Adrenal gland (tissue), 12 donors: Measurements from ENCODE around the gene SPC25. TPM values are rescaled to one million over a fixed set of nuclear protein-coding genes. Genes with fewer than 3 reads are reported as not detected.
"Not testable (repeated sequence)": the region's sequence is repeated elsewhere in the genome, so short reads cannot be mapped to it uniquely, and the experiment has no call there.

ENCODE experiments used
- DNase-seq, 7 donors: peaks; one replicate each; pipeline ENCODE4 v3.0.0-alpha.2; 2019 to 2020
- H3K27ac ChIP-seq, 5 donors: fragments of 200-600 bp; sonication (generic) in 4 of 5; 1 replicate in 3 of 5; 2 replicates in 2 of 5; pipeline versions ENCODE4 v1.5.1 to v1.8.0; 2016 to 2020; ENCODE audit warnings: mild to moderate bottlenecking in 1 of 5
- H3K27me3 ChIP-seq: fragments of 200-600 bp; 2 replicates; pipeline ENCODE4 v1.8.0; 2021
- H3K36me3 ChIP-seq, 2 donors: fragments of 200-600 bp; replicated peaks in 1 of 2; 1 replicate in 1 of 2; 2 replicates in 1 of 2; pipeline versions ENCODE4 v1.5.1 to v1.8.0; 2018 to 2022
- H3K4me1 ChIP-seq, 2 donors: fragments of 200-600 bp; replicated peaks in 1 of 2; 1 replicate in 1 of 2; 2 replicates in 1 of 2; pipeline versions ENCODE4 v1.5.1 to v1.8.0; 2018 to 2021
- H3K4me3 ChIP-seq, 4 donors: fragments of 200-600 bp; sonication (generic) in 3 of 4; one replicate each; pipeline ENCODE4 v1.5.1; 2016 to 2018
- H3K9me3 ChIP-seq, 3 donors: fragments of 200-600 bp; sonication (generic) in 1 of 3; replicated peaks in 1 of 3; 1 replicate in 2 of 3; 2 replicates in 1 of 3; pipeline versions ENCODE4 v1.5.1 to v1.8.0; 2016 to 2021
- POLR2A ChIP-seq, 2 donors: fragments of 450-650 bp; IDR thresholded peaks; one replicate each; pipeline ENCODE4 v1.6.1; 2017; ENCODE audit warnings: antibody characterized with exemption in 2 of 2, mild to moderate bottlenecking in 2 of 2, moderate library complexity in 1 of 2
- WGBS, 4 donors: extraction: QIAGEN DNeasy Blood & Tissue Kit in 2 of 4; methylation state at CpG; one replicate each; pipeline versions ENCODE4 v1.1.5 to v1.1.7; 2013 to 2017; 5-methylcytosine and 5-hydroxymethylcytosine counted together
- intact Hi-C, 2 donors: fragments of 100-400 bp; cut with DNase I; formaldehyde crosslinking; loops; one replicate each; pipeline versions ENCODE4 v1.14.1 to v1.15.0; 2022 to 2023
- polyA plus RNA-seq, 3 donors: library from polyadenylated mRNA; stranded (reverse); fragments of 200-250 nt in 2 of 3; fragments of 350-450 nt in 1 of 3; fragmentation: Illumina TruSeq in 1 of 3; extraction: RNeasy Lipid Tissue Mini Kit (QIAGEN cat#74804) in 1 of 3; gene quantifications; one replicate each; pipeline ENCODE4 v1.2.3, GENCODE V29; 2013 to 2014
- total RNA-seq, 9 donors: library from RNA; depleted of rRNA in 4 of 9; stranded (reverse); fragments of >200 nt in 4 of 9; fragments of 120-200 nt in 1 of 9; fragmentation: NEBNext Ultra II Directional in 1 of 9; extraction: Animal tissue kit (Norgen Biotek cat#: 25700) in 1 of 9; gene quantifications; one replicate each; pipeline versions ENCODE4 v1.1.0 to v1.2.4, GENCODE V29; 2013 to 2023
- TF ChIP-seq, protein P1 (sequence below), 6 experiments: fragments of 450-650 bp in 4 of 6; fragments of 200-600 bp in 2 of 6; sonication (generic) in 1 of 6; IDR thresholded peaks; 1 replicate in 5 of 6; 2 replicates in 1 of 6; pipeline versions ENCODE4 v1.5.1 to v1.8.0; 2016 to 2021; ENCODE audit warnings: antibody characterized with exemption in 6 of 6, mild to moderate bottlenecking in 2 of 6, moderate library complexity in 1 of 6
- donor health status: healthy with polysubstance abuse.
- donor health status: Bipolar disorder and iron deficiency.
- donor health status: DM: yes; HTN: yes; CAD: no.
- donor health status: DM: no; HTN: no; CAD: no.
- donor health status: DM: no; HTN: no; CAD: no.
- donor health status: DM: yes; HTN: yes; CAD: no.

The SPC25 gene
- total and polyA plus RNA-seq, 12 donors, result 0.38 to 8.6 (median 1.3) TPM; not detected in 2

GRCh38 chr2:168935810-168936581, 45.8 kb upstream of the SPC25 start:
- TF ChIP-seq, protein P1, sequence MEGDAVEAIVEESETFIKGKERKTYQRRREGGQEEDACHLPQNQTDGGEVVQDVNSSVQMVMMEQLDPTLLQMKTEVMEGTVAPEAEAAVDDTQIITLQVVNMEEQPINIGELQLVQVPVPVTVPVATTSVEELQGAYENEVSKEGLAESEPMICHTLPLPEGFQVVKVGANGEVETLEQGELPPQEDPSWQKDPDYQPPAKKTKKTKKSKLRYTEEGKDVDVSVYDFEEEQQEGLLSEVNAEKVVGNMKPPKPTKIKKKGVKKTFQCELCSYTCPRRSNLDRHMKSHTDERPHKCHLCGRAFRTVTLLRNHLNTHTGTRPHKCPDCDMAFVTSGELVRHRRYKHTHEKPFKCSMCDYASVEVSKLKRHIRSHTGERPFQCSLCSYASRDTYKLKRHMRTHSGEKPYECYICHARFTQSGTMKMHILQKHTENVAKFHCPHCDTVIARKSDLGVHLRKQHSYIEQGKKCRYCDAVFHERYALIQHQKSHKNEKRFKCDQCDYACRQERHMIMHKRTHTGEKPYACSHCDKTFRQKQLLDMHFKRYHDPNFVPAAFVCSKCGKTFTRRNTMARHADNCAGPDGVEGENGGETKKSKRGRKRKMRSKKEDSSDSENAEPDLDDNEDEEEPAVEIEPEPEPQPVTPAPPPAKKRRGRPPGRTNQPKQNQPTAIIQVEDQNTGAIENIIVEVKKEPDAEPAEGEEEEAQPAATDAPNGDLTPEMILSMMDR (IDR thresholded peaks at IDR 0.05), result no peak
- no peak for TF ChIP-seq POLR2A (IDR thresholded peaks at IDR 0.05)
- WGBS, 4 donors, result 75 to 85% (median 79%) methylated on average over 14 of the region's 14 CpGs
- no peaks in the 10 kb centered on the region for H3K9me3 ChIP-seq
- intact Hi-C loops, result no loop called here
- H3K4me3 ChIP-seq, result no peak overlapping the region
- H3K36me3 ChIP-seq, result no peaks in the 10 kb centered on the region
- no peaks in the 10 kb centered on the region for H3K27me3 ChIP-seq
- no peaks in the 10 kb centered on the region for H3K4me1 ChIP-seq
- H3K27ac ChIP-seq, result no peak overlapping the region
- DNase-seq, result no peak

- no peak overlapping the region for H3K4me3 ChIP-seq
- TF ChIP-seq POLR2A (IDR thresholded peaks at IDR 0.05), result no peak
- TF ChIP-seq, protein P1 (IDR thresholded peaks at IDR 0.05), result no peak
- no peak for DNase-seq
- no peaks in the 10 kb centered on the region for H3K4me1 ChIP-seq
- intact Hi-C loops, result no loop called here
- no peaks in the 10 kb centered on the region for H3K36me3 ChIP-seq
- H3K27me3 ChIP-seq, result no peaks in the 10 kb centered on the region
- no peaks in the 10 kb centered on the region for H3K9me3 ChIP-seq
- 87 to 94% (median 92%) methylated on average over 2 of the region's 2 CpGs for WGBS, 4 donors
- H3K27ac ChIP-seq, result no peak overlapping the region
Measured at GRCh38 chr2:168934826-168935225, 44.6 kb upstream of the SPC25 start.

GRCh38 chr2:168932174-168932573, 41.9 kb upstream of the SPC25 start:
- H3K27ac ChIP-seq, intact Hi-C loops, H3K4me1 ChIP-seq, DNase-seq, H3K36me3 ChIP-seq, H3K27me3 ChIP-seq, H3K9me3 ChIP-seq, H3K4me3 ChIP-seq: not testable (repeated sequence)
- 90 to 94% (median 92%) methylated on average over 4 of the region's 4 CpGs for WGBS, 4 donors

GRCh38 chr2:168930242-168930641, 40.0 kb upstream of the SPC25 start:
- 68 to 79% (median 74%) methylated on average over 1 of the region's 1 CpG for WGBS, 4 donors
- no peaks in the 10 kb centered on the region for H3K9me3 ChIP-seq

More at GRCh38 chr2:168930242-168930641, 40.0 kb upstream of the SPC25 start:
- intact Hi-C loops, result no loop called here
- Histone ChIP-seq H3K4me3 (no peak overlapping the region), H3K4me1 (no peaks in the 10 kb centered on the region), H3K36me3 (no peaks in the 10 kb centered on the region), H3K27ac (no peak overlapping the region), H3K27me3 (no peaks in the 10 kb centered on the region)
- no peak for DNase-seq
- TF ChIP-seq, protein P1 (IDR thresholded peaks at IDR 0.05), result no peak
- no peak for TF ChIP-seq POLR2A (IDR thresholded peaks at IDR 0.05)
